ENCODE measurements around the gene TMEM109. TPM values are rescaled to one million over a fixed set of nuclear protein-coding genes. Genes with fewer than 3 reads are reported as not detected.
A peak's percentile ranks its signal among the peaks of the same experiment; 100 is the strongest.

The TMEM109 gene
- total and polyA plus RNA-seq, 9 of the 15 experiments (the other 6 are each of a cell fraction or from before 2014, with no cell fraction given), result 9.2 to 71.3 (median 30.5) TPM

GRCh38 chr11:60906132-60906972, 7.6 kb upstream of the TMEM109 start, which contains the start of gene PRPF19 (continued):
- TF ChIP-seq E2F6 (IDR thresholded peaks at IDR 0.05; ENCODE audit: borderline replicate concordance in 1 of 2, extremely low read depth in 1 of 2, insufficient read depth in 1 of 2, insufficient read length in 1 of 2, low read depth in 1 of 2, low read length in 1 of 2, poor library complexity in 1 of 2, severe bottlenecking in 1 of 2), result peak; percentile 72 to 77
- TF ChIP-seq ZNF436 (CRISPR knock-in tag; IDR thresholded peaks at IDR 0.05), result no peak
- peak; percentile 92; the same call in 1 of the 2 replicates for TF ChIP-seq NR3C1 (CRISPR knock-in tag; IDR thresholded peaks at IDR 0.05)
- TF ChIP-seq U2AF2 (optimal IDR thresholded peaks at IDR 0.05; ENCODE audit: low read depth, low read length), result no peak
- TF ChIP-seq PHF8 (IDR thresholded peaks at IDR 0.05; ENCODE audit: borderline replicate concordance, low read length), result peak; percentile 91
- TF ChIP-seq ZNF282 (CRISPR knock-in tag; IDR thresholded peaks at IDR 0.05), result peak; percentile 48; the same call in 1 of the 2 replicates
- TF ChIP-seq TFAM (CRISPR knock-in tag; conservative IDR thresholded peaks at IDR 0.05), result no peak
- TF ChIP-seq MAZ (CRISPR knock-in tag; conservative IDR thresholded peaks at IDR 0.05 in 1 of 2, IDR thresholded peaks at IDR 0.05 in 1 of 2), result peak; percentile 65 to 66; a peak in 2 of 4 replicates
- 0 out of 2 replicates have a peak, but pooled peaks have one; percentile 1 for TF ChIP-seq GATA2 (CRISPR knock-in tag; IDR thresholded peaks at IDR 0.05)
- peak; percentile 100 for TF ChIP-seq DEAF1 (CRISPR knock-in tag; IDR thresholded peaks at IDR 0.05)
- TF ChIP-seq ZNF217 (CRISPR knock-in tag; IDR thresholded peaks at IDR 0.05), result no peak
- TF ChIP-seq ZNF583 (CRISPR knock-in tag; IDR thresholded peaks at IDR 0.05), result 0 out of 2 replicates have a peak, but pooled peaks have one; percentile 40
- no peak for TF ChIP-seq ZNF584 (CRISPR knock-in tag; IDR thresholded peaks at IDR 0.05; ENCODE audit: low read depth)
- no peak for TF ChIP-seq ZNF717 (CRISPR knock-in tag; IDR thresholded peaks at IDR 0.05)
- TF ChIP-seq E2F1 (CRISPR knock-in tag; IDR thresholded peaks at IDR 0.05), result peak; percentile 84; the same call in 1 of the 2 replicates
- TF ChIP-seq POLR2A (conservative IDR thresholded peaks at IDR 0.05), result peak; percentile 95
- peak; percentile 87; the same call in 1 of the 2 replicates for TF ChIP-seq STAT6 (CRISPR knock-in tag; IDR thresholded peaks at IDR 0.05)
- no peak for TF ChIP-seq ZZZ3 (IDR thresholded peaks at IDR 0.05)
- TF ChIP-seq SUPT5H (IDR thresholded peaks at IDR 0.05), result peak; percentile 94

All from K562 (cell line).